Natural killer cell (primary cell): ENCODE results near the gene NIPAL4. TPM values are rescaled to one million over a fixed set of nuclear protein-coding genes. Genes with fewer than 3 reads are reported as not detected.
"Not testable (repeated sequence)": the region's sequence is repeated elsewhere in the genome, so short reads cannot be mapped to it uniquely, and the experiment has no call there.

ENCODE experiments used
- ATAC-seq, 3 donors: fragments of 150-1000 bp in 2 of 3; fragments of 200-7000 bp in 1 of 3; cut with Tn5 transposase; 1 replicate in 1 of 3; 2 replicates in 2 of 3; pipeline ENCODE4 v1.10.0; 2021; ENCODE audit warnings: mild to moderate bottlenecking in 2 of 3, moderate library complexity in 2 of 3
- DNase-seq, 2 donors: peaks; one replicate each; pipeline versions ENCODE4 v3.0.0 to v3.0.0-alpha.2; 2013 to 2021; ENCODE audit warnings: mixed read lengths in 1 of 2
- H3K27ac ChIP-seq: one replicate; pipeline ENCODE4 v1.5.1; 2013; ENCODE audit warnings: mild to moderate bottlenecking, low read length
- H3K27me3 ChIP-seq: one replicate; pipeline ENCODE4 v1.6.1; 2013; ENCODE audit warnings: low read length; ENCODE audit not compliant: control insufficient read depth, insufficient read depth
- H3K36me3 ChIP-seq: one replicate; pipeline ENCODE4 v1.6.1; 2013; ENCODE audit warnings: low read length; ENCODE audit not compliant: control insufficient read depth, insufficient read depth
- H3K4me1 ChIP-seq: one replicate; pipeline ENCODE4 v1.6.1; 2013; ENCODE audit warnings: low read length; ENCODE audit not compliant: control insufficient read depth, insufficient read depth
- H3K4me3 ChIP-seq: one replicate; pipeline ENCODE4 v1.5.1; 2013; ENCODE audit warnings: low read length
- H3K9me3 ChIP-seq: one replicate; pipeline ENCODE4 v1.6.1; 2013; ENCODE audit warnings: low read length; ENCODE audit not compliant: control insufficient read depth, insufficient read depth
- H3K27ac Mint-ChIP-seq, 2 donors: one replicate each; pipeline ENCODE4 v1.8.0; 2022; ENCODE audit warnings: mild to moderate bottlenecking in 2 of 2, mixed read lengths in 2 of 2, moderate library complexity in 1 of 2
- H3K27me3 Mint-ChIP-seq, 2 donors: one replicate each; pipeline ENCODE4 v1.8.0; 2022; ENCODE audit warnings: low read depth in 2 of 2, mixed read lengths in 2 of 2
- H3K36me3 Mint-ChIP-seq: one replicate; pipeline ENCODE4 v1.8.0; 2022; ENCODE audit warnings: mixed read lengths
- H3K4me1 Mint-ChIP-seq, 2 donors: one replicate each; pipeline ENCODE4 v1.8.0; 2022; ENCODE audit warnings: mixed read lengths in 2 of 2
- H3K4me3 Mint-ChIP-seq: one replicate; pipeline ENCODE4 v1.8.0; 2022; ENCODE audit warnings: mild to moderate bottlenecking, moderate library complexity, mixed read lengths
- H3K9me3 Mint-ChIP-seq, 2 donors: one replicate each; pipeline ENCODE4 v1.8.0; 2022; ENCODE audit warnings: mixed read lengths in 2 of 2
- WGBS: methylation state at CpG from one replicate; pipeline ENCODE4 v1.1.7; 2013; ENCODE audit warnings: missing lambda C conversion rate; ENCODE audit not compliant: insufficient coverage; 5-methylcytosine and 5-hydroxymethylcytosine counted together
- intact Hi-C: fragments of 100-400 bp; cut with micrococcal nuclease; formaldehyde crosslinking; loops from one replicate; pipeline ENCODE4 v1.14.2; 2022
- total RNA-seq, 4 donors: library from RNA; stranded (reverse); fragments of 120-200 nt in 1 of 4; gene quantifications; one replicate each; pipeline versions ENCODE4 v1.2.3 to v1.2.4, GENCODE V29; 2013 to 2022
- TF ChIP-seq, protein P1 (sequence below): fragments of 200-600 bp; IDR thresholded peaks from one replicate; pipeline ENCODE4 v1.8.0; 2022; ENCODE audit warnings: antibody characterized with exemption

Gene NIPAL4
- total RNA-seq: 1 to 10 TPM in 1 of 3 donors, under 1 TPM in 1, not detected in 1; 0.39 to 1.3 TPM
- total RNA-seq (2013): 1.6 TPM

DNA sequence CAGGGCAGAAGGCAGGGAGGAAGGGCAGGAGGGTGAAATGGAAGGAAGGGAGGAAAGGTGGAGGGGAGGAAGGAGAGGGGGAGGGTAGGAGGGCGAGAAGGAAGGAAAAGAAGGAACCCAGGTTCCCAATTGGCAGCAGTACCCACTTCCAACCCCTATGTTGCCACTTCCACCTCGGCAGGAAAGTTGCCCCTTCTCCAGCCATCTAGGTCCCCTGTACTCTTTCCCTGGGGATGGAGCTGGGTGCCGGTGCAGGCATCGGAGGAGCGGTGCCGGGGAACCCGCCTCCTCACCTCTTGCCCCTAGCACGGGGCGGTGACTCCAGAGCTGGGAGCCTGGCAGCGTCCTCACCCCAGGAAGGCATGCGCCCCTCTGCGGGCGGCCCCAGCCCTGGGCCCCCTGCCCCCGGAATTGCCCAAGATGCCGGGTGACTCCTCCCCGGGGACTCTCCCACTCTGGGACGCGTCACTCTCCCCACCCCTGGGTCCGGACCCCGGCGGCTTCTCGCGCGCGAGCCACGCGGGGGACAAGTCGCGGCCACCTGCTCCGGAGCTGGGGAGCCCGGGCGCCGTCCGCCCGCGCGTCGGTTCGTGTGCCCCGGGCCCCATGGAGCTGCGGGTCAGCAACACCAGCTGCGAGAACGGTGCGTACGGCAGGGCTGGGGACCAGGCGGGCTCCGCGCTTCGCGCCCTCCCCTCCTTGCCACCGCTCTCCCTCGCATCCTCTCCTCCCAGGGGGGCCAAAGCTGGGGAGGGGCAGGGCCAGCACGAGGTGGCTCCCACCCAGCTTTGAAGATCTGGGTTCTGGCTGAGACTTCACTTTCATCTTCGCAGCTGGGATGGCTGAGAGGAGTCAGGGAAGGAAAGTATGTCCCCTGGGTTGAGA lies at the start of gene NIPAL4:
TSS of gene NIPAL4 (plus strand) at position 499 of the 885 bp plus-strand sequence. CDS start at position 607, 108 bp downstream.
- H3K27ac ChIP-seq: no peak within 1 kb of the TSS
- peak; percentile 46 to 61 (median 49) for ATAC-seq
- whole genome bisulfite sequencing: under 1% methylated on average over 53 of the region's 54 CpGs
- peaks cover 20% of the 10 kb centered on the region for H3K4me1 ChIP-seq
- TF ChIP-seq, protein P1, sequence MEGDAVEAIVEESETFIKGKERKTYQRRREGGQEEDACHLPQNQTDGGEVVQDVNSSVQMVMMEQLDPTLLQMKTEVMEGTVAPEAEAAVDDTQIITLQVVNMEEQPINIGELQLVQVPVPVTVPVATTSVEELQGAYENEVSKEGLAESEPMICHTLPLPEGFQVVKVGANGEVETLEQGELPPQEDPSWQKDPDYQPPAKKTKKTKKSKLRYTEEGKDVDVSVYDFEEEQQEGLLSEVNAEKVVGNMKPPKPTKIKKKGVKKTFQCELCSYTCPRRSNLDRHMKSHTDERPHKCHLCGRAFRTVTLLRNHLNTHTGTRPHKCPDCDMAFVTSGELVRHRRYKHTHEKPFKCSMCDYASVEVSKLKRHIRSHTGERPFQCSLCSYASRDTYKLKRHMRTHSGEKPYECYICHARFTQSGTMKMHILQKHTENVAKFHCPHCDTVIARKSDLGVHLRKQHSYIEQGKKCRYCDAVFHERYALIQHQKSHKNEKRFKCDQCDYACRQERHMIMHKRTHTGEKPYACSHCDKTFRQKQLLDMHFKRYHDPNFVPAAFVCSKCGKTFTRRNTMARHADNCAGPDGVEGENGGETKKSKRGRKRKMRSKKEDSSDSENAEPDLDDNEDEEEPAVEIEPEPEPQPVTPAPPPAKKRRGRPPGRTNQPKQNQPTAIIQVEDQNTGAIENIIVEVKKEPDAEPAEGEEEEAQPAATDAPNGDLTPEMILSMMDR: no peak
- Mint-ChIP-seq H3K4me3 (no peak within 1 kb of the TSS), H3K9me3 (no peaks in the 10 kb centered on the region), H3K27me3 (peaks cover 30 to 34% of the 10 kb centered on the region in 2 donors), H3K36me3 (no peaks in the 10 kb centered on the region), H3K4me1 (peaks cover 6 to 17% of the 10 kb centered on the region in 2 donors), H3K27ac (no peak within 1 kb of the TSS)
- H3K4me3 ChIP-seq: peak within 1 kb of the TSS; percentile 30
- peak in 1 of 2 donors; percentile 35 for DNase-seq
- intact Hi-C loops: no loop called here
- H3K27me3 ChIP-seq: peaks cover 10% of the 10 kb centered on the region
- no peaks in the 10 kb centered on the region for H3K9me3 ChIP-seq
- H3K36me3 ChIP-seq: no peaks in the 10 kb centered on the region

DNA sequence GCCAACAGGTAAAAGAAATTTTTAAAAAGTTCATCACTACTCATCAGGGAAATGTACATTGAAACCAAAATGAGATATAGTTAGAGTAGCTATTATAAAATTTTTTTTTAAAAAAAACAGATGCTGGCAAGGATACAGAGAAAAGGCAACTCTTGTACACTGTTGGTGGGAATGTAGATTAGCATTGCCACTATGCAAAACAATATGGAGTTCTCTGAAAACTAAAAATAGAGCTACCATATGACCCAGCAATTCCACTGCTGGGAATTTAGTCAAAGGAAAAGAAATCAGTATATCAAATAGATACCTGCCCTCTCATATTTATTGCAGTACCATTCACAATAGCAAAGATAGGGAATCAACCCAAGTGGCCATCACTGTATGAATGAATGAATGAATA lies 44.2 kb upstream of the NIPAL4 start:
- Mint-ChIP-seq H3K4me1 (no peaks in the 10 kb centered on the region), H3K9me3 (no peaks in the 10 kb centered on the region), H3K27ac (no peak overlapping the region), H3K4me3 (no peak overlapping the region), H3K36me3 (no peaks in the 10 kb centered on the region), H3K27me3 (peaks cover 21 to 37% of the 10 kb centered on the region in 2 donors)
- H3K27me3 ChIP-seq: no peaks in the 10 kb centered on the region
- H3K4me3 ChIP-seq: no peak overlapping the region
- H3K4me1 ChIP-seq: no peaks in the 10 kb centered on the region
- H3K36me3 ChIP-seq: no peaks in the 10 kb centered on the region
- intact Hi-C loops: no loop called here
- H3K9me3 ChIP-seq: no peaks in the 10 kb centered on the region
- no peak overlapping the region for H3K27ac ChIP-seq
- TF ChIP-seq, protein P1: no peak
- DNase-seq: no peak
- ATAC-seq: no peak

DNA sequence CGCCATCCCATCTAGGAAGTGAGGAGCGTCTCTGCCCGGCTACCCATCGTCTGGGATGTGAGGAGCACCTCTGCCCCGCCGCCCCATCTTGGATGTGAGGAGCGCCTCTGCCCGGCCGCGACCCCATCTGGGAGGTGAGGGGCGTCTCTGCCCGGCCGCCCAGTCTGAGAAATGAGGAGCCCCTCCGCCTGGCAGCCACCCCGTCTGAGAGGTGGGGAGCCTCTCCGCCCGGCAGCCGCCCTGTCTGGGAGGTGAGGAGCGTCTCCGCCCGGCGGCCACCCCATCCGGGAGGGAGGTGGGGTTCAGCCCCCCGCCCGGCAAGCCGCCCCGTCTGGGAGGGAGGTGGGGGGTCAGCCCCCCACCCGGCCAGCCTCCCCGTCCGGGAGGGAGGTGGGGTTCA lies 40.5 kb upstream of the NIPAL4 start:
- intact Hi-C loops, H3K27me3 ChIP-seq, H3K9me3 Mint-ChIP-seq, H3K9me3 ChIP-seq, H3K36me3 Mint-ChIP-seq, H3K4me3 ChIP-seq, H3K27ac ChIP-seq, H3K27ac Mint-ChIP-seq, H3K4me1 ChIP-seq, H3K36me3 ChIP-seq, H3K4me3 Mint-ChIP-seq, H3K4me1 Mint-ChIP-seq, H3K27me3 Mint-ChIP-seq, ATAC-seq, DNase-seq: not testable (repeated sequence)
- WGBS: 96% methylated on average over 29 of the region's 30 CpGs

- not testable (repeated sequence) for ATAC-seq, H3K4me1 Mint-ChIP-seq, DNase-seq, H3K36me3 ChIP-seq, H3K27me3 ChIP-seq, H3K36me3 Mint-ChIP-seq, H3K9me3 Mint-ChIP-seq, H3K4me3 Mint-ChIP-seq, H3K27ac Mint-ChIP-seq, H3K4me1 ChIP-seq, H3K27ac ChIP-seq, H3K9me3 ChIP-seq, H3K4me3 ChIP-seq
- intact Hi-C loops: loop anchor here (10.0 kb wide), 1 partner anchor 285 kb away; no protein-coding TSS in a partner anchor
- 97% methylated on average over 5 of the region's 5 CpGs for WGBS
- peaks cover 18 to 48% of the 10 kb centered on the region in 2 donors for H3K27me3 Mint-ChIP-seq
These were observed 30.1 kb upstream of the NIPAL4 start for GRCh38 chr5:157429920-157430319.
